Mesenchymal stem cell (in vitro differentiated cells and primary cell): Measurements from ENCODE around the gene EXTL1.

ENCODE experiments used
- DNase-seq: peaks from one replicate; pipeline ENCODE4 v3.0.0-alpha.2; 2013
- H2AFZ ChIP-seq: one replicate; pipeline ENCODE4 v1.6.1; 2013; ENCODE audit warnings: low read depth, mild to moderate bottlenecking, control low read depth, inconsistent platforms, low read length, moderate library complexity
- H2AK5ac ChIP-seq: 2 replicates; pipeline ENCODE4 v1.6.1; 2013; ENCODE audit warnings: low read length, moderate library complexity, mild to moderate bottlenecking, inconsistent platforms; ENCODE audit not compliant: severe bottlenecking
- H2BK120ac ChIP-seq: one replicate; pipeline ENCODE4 v1.6.1; 2013; ENCODE audit warnings: low read depth, mild to moderate bottlenecking, inconsistent platforms, low read length, moderate library complexity
- H2BK12ac ChIP-seq, 2 experiments: one replicate each; pipeline ENCODE4 v1.6.1; 2013; ENCODE audit warnings: inconsistent platforms in 2 of 2, low read length in 2 of 2, mild to moderate bottlenecking in 2 of 2, moderate library complexity in 2 of 2, control low read depth in 1 of 2
- H2BK15ac ChIP-seq: one replicate; pipeline ENCODE4 v1.6.1; 2013; ENCODE audit warnings: mild to moderate bottlenecking, low read depth, inconsistent platforms; ENCODE audit not compliant: poor library complexity, severe bottlenecking
- H2BK5ac ChIP-seq: 2 replicates; pipeline ENCODE4 v1.6.1; 2013; ENCODE audit warnings: low read depth, mild to moderate bottlenecking, low read length, control low read depth, inconsistent platforms; ENCODE audit not compliant: poor library complexity, severe bottlenecking
- H3K14ac ChIP-seq, 2 experiments: one replicate each; pipeline ENCODE4 v1.6.1; 2013; ENCODE audit warnings: inconsistent platforms in 2 of 2, low read length in 2 of 2, control low read depth in 1 of 2, mild to moderate bottlenecking in 1 of 2, moderate library complexity in 1 of 2
- H3K18ac ChIP-seq, 2 experiments: one replicate each; pipeline ENCODE4 v1.6.1; 2013; ENCODE audit warnings: inconsistent platforms in 2 of 2, low read length in 2 of 2, control low read depth in 1 of 2, low read depth in 1 of 2, mild to moderate bottlenecking in 1 of 2
- H3K23ac ChIP-seq, 2 experiments: one replicate each; pipeline ENCODE4 v1.6.1; 2013; ENCODE audit warnings: inconsistent platforms in 2 of 2, low read length in 2 of 2, mild to moderate bottlenecking in 2 of 2, moderate library complexity in 2 of 2, control low read depth in 1 of 2
- H3K27ac ChIP-seq: 2 replicates; pipeline ENCODE4 v1.5.1; 2013; ENCODE audit warnings: mild to moderate bottlenecking, moderate library complexity, low read length, control low read depth, inconsistent platforms; ENCODE audit not compliant: poor library complexity, severe bottlenecking
- H3K27me3 ChIP-seq, 2 experiments: 2 replicates each; pipeline versions ENCODE4 v1.6.1 to v1.7.0; 2013; ENCODE audit warnings: low read length in 2 of 2, mild to moderate bottlenecking in 2 of 2, moderate library complexity in 2 of 2, control low read depth in 1 of 2, inconsistent platforms in 1 of 2; ENCODE audit not compliant: control insufficient read depth in 1 of 2, insufficient read depth in 1 of 2
- H3K36me3 ChIP-seq, 2 experiments: 2 replicates each; pipeline versions ENCODE4 v1.6.1 to v1.7.0; 2013; ENCODE audit warnings: low read length in 2 of 2, control low read depth in 1 of 2, inconsistent platforms in 1 of 2, low read depth in 1 of 2, mild to moderate bottlenecking in 1 of 2; ENCODE audit not compliant: insufficient read depth in 2 of 2, control insufficient read depth in 1 of 2
- H3K4ac ChIP-seq, 2 experiments: one replicate each; pipeline ENCODE4 v1.6.1; 2013; ENCODE audit warnings: inconsistent platforms in 2 of 2, low read length in 2 of 2, mild to moderate bottlenecking in 2 of 2, moderate library complexity in 2 of 2, control low read depth in 1 of 2, low read depth in 1 of 2
- H3K4me1 ChIP-seq: 2 replicates; pipeline ENCODE4 v1.6.1; 2013; ENCODE audit warnings: low read depth, low read length, control low read depth; ENCODE audit not compliant: control insufficient read depth, insufficient read depth
- H3K4me2 ChIP-seq: 2 replicates; pipeline ENCODE4 v1.6.1; 2013; ENCODE audit warnings: low read length, mild to moderate bottlenecking, inconsistent platforms; ENCODE audit not compliant: poor library complexity, severe bottlenecking
- H3K4me3 ChIP-seq, 2 experiments: 2 replicates each; pipeline versions ENCODE4 v1.5.1 to v1.7.0; 2013; ENCODE audit warnings: low read length in 2 of 2, mild to moderate bottlenecking in 2 of 2, control low read depth in 1 of 2, low read depth in 1 of 2; ENCODE audit not compliant: insufficient read depth in 1 of 2
- H3K79me1 ChIP-seq: replicated peaks from 2 replicates; pipeline ENCODE4 v1.6.1; 2013; ENCODE audit warnings: mild to moderate bottlenecking, control low read depth, low read length, inconsistent platforms; ENCODE audit not compliant: poor library complexity, severe bottlenecking
- H3K9ac ChIP-seq: 2 replicates; pipeline ENCODE4 v1.7.0; 2013; ENCODE audit warnings: mild to moderate bottlenecking, low read length, moderate library complexity
- H3K9me3 ChIP-seq: 2 replicates; pipeline ENCODE4 v1.7.0; 2013; ENCODE audit warnings: mild to moderate bottlenecking, low read length; ENCODE audit not compliant: control insufficient read depth
- H4K8ac ChIP-seq: one replicate; pipeline ENCODE4 v1.6.1; 2013; ENCODE audit warnings: inconsistent platforms, mild to moderate bottlenecking, low read length, moderate library complexity
- H4K91ac ChIP-seq: one replicate; pipeline ENCODE4 v1.6.1; 2013; ENCODE audit warnings: mild to moderate bottlenecking, low read length, inconsistent platforms
- WGBS: methylation state at CpG from one replicate; pipeline ENCODE4 v1.1.7; 2013; ENCODE audit warnings: mixed read lengths; 5-methylcytosine and 5-hydroxymethylcytosine counted together

Gene EXTL1

GRCh38 chr1:26023826-26024225 is 2.3 kb downstream of the EXTL1 start:
- no peak overlapping the region for H2AK5ac ChIP-seq
- DNase-seq: no peak
- no peak overlapping the region for H3K4ac ChIP-seq
- no peak overlapping the region for H4K8ac ChIP-seq
- no peak overlapping the region for H3K4me3 ChIP-seq
- H3K4me2 ChIP-seq: no peak overlapping the region
- H2AFZ ChIP-seq: no peak overlapping the region
- H3K9ac ChIP-seq: no peak overlapping the region
- peaks cover 0 to 13% of the 10 kb centered on the region in 2 experiments for H3K27me3 ChIP-seq
- no peaks in the 10 kb centered on the region for H3K36me3 ChIP-seq
- H2BK5ac ChIP-seq: no peak overlapping the region
- H3K23ac ChIP-seq: no peak overlapping the region
- 76% methylated on average over 5 of the region's 5 CpGs for WGBS
- H3K27ac ChIP-seq: no peak overlapping the region
- H3K9me3 ChIP-seq: no peaks in the 10 kb centered on the region
- no peak overlapping the region for H2BK15ac ChIP-seq
- no peak overlapping the region for H3K14ac ChIP-seq
- peaks cover 46% of the 10 kb centered on the region for H3K4me1 ChIP-seq
- no peak overlapping the region for H2BK12ac ChIP-seq
- no peak overlapping the region for H2BK120ac ChIP-seq
- H3K79me1 ChIP-seq: peaks cover 6% of the 10 kb centered on the region
- no peak overlapping the region for H4K91ac ChIP-seq
- no peak overlapping the region for H3K18ac ChIP-seq

GRCh38 chr1:26025060-26025459 is 3.5 kb downstream of the EXTL1 start:
- Histone ChIP-seq H3K18ac (no peak overlapping the region), H4K91ac (no peak overlapping the region), H2BK120ac (no peak overlapping the region), H3K4me3 (no peak overlapping the region), H3K36me3 (no peaks in the 10 kb centered on the region), H3K27ac (no peak overlapping the region), H3K4me2 (no peak overlapping the region), H2BK12ac (no peak overlapping the region), H3K4me1 (peaks cover 39% of the 10 kb centered on the region), H3K9me3 (no peaks in the 10 kb centered on the region), H3K14ac (no peak overlapping the region), H3K27me3 (peaks cover 0 to 13% of the 10 kb centered on the region in 2 experiments), H3K79me1 (peaks cover 6% of the 10 kb centered on the region), H2AK5ac (no peak overlapping the region), H2BK15ac (no peak overlapping the region), H2BK5ac (no peak overlapping the region), H4K8ac (no peak overlapping the region), H3K23ac (no peak overlapping the region), H3K4ac (no peak overlapping the region), H3K9ac (no peak overlapping the region), H2AFZ (no peak overlapping the region)
- DNase-seq: no peak
- 73% methylated on average over 2 of the region's 5 CpGs for WGBS

GRCh38 chr1:26025517-26025916 is 3.9 kb downstream of the EXTL1 start:
- H2AK5ac ChIP-seq: no peak overlapping the region
- H2BK5ac ChIP-seq: no peak overlapping the region
- peaks cover 6% of the 10 kb centered on the region for H3K79me1 ChIP-seq
- no peak overlapping the region for H2BK120ac ChIP-seq
- DNase-seq: no peak
- H3K4me2 ChIP-seq: no peak overlapping the region
- no peak overlapping the region for H4K91ac ChIP-seq
- no peak overlapping the region for H3K23ac ChIP-seq
- H2BK12ac ChIP-seq: no peak overlapping the region
- no peak overlapping the region for H3K14ac ChIP-seq
- H3K9ac ChIP-seq: no peak overlapping the region
- H3K9me3 ChIP-seq: no peaks in the 10 kb centered on the region
- H3K27ac ChIP-seq: no peak overlapping the region
- H3K18ac ChIP-seq: no peak overlapping the region
- H3K4ac ChIP-seq: no peak overlapping the region
- H3K27me3 ChIP-seq: peaks cover 0 to 13% of the 10 kb centered on the region in 2 experiments
- H4K8ac ChIP-seq: no peak overlapping the region
- no peak overlapping the region for H2BK15ac ChIP-seq
- H3K4me1 ChIP-seq: peaks cover 35% of the 10 kb centered on the region
- no peaks in the 10 kb centered on the region for H3K36me3 ChIP-seq
- no peak overlapping the region for H2AFZ ChIP-seq
- 90% methylated on average over 4 of the region's 5 CpGs for WGBS
- H3K4me3 ChIP-seq: no peak overlapping the region

DNA sequence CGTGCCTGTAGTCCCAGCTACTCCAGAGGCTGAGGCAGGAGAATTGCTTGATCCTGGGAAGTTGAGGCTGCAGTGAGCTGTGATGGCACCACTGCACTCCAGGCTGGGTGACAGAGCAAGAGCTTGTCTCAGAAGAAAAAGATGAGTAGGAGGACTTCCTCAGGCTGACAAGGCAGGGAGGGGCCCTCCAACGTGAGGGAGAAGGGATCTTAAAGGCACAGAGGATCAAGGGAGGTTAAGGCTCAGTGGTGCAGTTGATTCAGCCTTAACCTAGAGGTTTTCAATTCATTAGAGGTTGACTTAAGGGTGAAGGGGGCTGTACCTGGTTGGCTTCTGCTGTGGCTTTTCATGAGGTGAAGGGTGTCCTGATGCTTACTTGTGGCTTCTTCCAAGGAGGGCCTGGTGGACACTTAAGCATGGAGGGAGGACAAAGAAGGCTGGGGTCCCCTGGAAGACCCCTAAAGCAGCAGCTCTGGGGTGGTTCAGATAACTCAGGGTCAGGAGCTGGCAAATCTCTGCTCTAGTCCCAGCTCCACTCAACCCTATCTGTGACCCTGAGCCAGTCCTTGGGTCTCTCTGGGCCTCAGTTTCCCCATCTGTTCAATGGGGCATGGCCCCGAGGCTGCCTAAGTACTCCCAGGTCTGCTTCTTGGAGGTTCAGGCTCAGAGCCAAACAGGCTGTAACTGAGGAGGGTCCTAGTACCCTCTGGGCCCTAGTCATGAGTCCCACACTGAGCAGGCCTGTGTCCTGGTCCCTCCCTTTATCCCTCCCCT is 6.3 kb downstream of the EXTL1 start:
- Histone ChIP-seq H3K27me3 (peaks cover 0 to 9% of the 10 kb centered on the region in 2 experiments), H3K79me1 (peaks cover 3% of the 10 kb centered on the region), H3K18ac (no peak overlapping the region), H3K27ac (no peak overlapping the region), H3K36me3 (no peaks in the 10 kb centered on the region), H4K8ac (no peak overlapping the region), H2BK12ac (no peak overlapping the region), H3K4me1 (peaks cover 14% of the 10 kb centered on the region), H2BK120ac (no peak overlapping the region), H3K9me3 (no peaks in the 10 kb centered on the region), H3K4me3 (no peak overlapping the region), H2BK5ac (no peak overlapping the region), H2AK5ac (no peak overlapping the region), H3K23ac (no peak overlapping the region), H3K4ac (no peak overlapping the region), H3K14ac (no peak overlapping the region), H4K91ac (peak overlapping the region; percentile 7), H2AFZ (no peak overlapping the region), H2BK15ac (no peak overlapping the region), H3K4me2 (no peak overlapping the region), H3K9ac (no peak overlapping the region)
- no peak for DNase-seq
- 44% methylated on average over 3 of the region's 3 CpGs for WGBS
